Stimulated activated CD4-positive, alpha-beta T cell treated with anti-CD3 and anti-CD28 coated beads, Interleukin-2, amount 100 ng/mL, for 24 hours (primary cell): Measurements from ENCODE around the gene PARD3.
"Not testable (repeated sequence)": the region's sequence is repeated elsewhere in the genome, so short reads cannot be mapped to it uniquely, and the experiment has no call there.

Source experiments
- DNase-seq, 2 donors: peaks; one replicate each; pipeline ENCODE4 v3.0.0-alpha.2; 2020

The PARD3 gene

DNA sequence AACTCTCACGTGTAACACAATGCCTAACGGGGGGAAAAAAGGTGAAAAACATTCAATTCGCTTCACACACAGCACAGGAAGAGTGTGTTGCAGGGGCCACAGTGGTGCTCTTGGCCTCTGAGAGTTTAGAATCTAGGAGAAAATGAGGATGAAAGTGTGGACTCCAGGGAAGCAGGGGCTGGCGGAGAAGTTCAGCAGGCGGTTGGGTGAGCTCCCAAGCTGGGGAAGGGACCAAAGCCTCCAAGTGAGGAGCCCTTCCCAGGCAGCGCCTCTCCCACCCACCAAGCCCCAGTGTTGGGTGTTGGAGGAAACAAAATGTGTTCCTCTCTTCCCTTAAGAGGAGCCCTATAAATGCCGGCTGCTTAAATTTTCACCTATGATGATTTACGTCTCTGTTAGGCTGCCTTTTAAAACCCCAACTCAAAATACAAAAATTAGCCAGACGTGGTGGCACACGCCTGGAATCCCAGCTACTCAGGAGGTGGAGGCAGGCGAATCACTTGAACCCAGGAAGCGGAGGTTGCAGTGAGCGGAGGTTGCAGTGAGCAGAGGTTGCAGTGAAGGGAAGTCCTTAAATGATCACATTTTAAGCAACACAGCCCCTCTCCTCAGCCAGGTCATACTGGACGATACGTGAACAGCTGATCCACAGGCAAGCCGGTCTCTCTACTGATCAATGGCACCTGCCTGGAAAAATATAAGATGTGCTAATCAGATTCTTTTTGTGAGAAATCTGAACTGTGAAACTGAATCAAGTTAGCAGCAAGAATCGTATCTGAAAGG lies 735.2 kb downstream of the PARD3 start:
- no peak for DNase-seq

- no peak for DNase-seq
These were observed 736.2 kb downstream of the PARD3 start for GRCh38 chr10:34078745-34079470.

GRCh38 chr10:34078017-34078744 lies 736.9 kb downstream of the PARD3 start:
- no peak for DNase-seq

- no peak for DNase-seq
These were observed 738.7 kb downstream of the PARD3 start for GRCh38 chr10:34076443-34076842.

DNA sequence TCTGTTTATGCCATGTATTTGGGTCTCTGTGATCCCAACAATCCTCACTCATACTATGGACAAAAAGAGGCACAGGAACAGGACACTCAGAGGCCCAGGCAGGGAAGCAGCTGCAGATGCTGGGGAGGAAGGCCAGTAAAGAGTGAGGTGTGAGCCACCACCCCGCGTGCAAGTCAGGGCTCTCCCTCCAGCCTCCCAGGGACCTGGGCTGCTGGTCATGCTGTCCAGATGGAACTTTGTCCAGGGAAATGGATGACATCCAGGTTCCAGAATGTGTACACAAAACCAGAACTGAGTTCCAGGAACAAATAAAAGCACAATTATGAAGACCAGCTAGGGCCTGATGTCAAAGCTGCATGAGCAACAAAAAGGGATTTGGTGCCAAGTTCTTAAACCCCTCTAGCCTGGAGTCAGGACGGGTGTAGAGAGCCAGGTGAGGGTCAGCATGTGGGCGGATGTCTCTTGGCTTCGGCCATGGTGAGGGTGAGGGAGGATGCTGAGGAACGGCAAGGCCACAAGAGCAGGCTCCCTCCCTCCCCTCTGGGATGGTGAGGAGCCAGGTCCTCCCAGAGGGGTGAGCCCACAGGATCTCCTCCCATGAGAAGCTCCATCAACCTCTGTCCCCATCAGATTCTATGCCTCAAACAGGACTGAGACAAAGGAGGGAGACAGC lies 739.7 kb downstream of the PARD3 start:
- DNase-seq, result no peak

DNA sequence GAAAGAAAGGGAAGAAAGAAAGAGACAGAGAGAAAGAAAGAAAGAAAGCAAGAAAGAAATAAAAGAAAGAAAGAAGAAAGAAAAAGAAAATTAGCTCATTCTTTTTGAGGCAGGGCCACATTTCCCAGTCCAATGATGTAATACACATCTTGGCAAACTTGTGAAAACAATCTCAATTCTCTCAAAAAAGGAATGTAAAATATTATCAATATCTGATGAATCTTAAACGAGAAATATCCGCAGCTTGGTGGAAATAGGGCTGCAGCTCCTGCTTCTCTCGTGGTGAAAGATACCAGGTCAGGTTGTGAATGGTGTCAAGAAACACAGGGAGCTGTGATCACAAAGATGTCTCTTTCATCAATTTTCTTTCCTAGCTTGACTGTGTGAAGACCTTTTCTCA lies 741.0 kb downstream of the PARD3 start:
- DNase-seq, result no peak

DNA sequence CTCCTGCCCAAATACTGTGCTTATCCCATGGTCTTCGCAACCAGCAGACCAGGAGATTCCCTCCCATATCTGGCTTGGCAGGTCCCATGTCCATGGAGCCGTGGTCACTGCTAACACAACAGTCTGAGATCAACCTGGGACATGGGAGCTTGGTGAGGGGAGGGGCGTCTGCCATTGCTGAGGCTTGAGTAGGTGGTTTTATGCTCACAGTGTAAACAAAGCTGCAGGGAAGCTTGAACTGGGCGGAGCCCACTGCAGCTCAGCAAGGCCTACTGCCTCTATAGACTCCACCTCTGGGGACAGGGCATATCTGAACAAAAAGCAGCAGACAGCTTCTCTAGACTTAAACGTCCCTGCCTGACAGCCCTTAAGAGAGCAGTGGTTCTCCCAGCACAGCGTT lies 747.4 kb downstream of the PARD3 start:
- not testable (repeated sequence) for DNase-seq

- no peak for DNase-seq
These were observed 751.5 kb downstream of the PARD3 start for GRCh38 chr10:34063592-34063991.

DNA sequence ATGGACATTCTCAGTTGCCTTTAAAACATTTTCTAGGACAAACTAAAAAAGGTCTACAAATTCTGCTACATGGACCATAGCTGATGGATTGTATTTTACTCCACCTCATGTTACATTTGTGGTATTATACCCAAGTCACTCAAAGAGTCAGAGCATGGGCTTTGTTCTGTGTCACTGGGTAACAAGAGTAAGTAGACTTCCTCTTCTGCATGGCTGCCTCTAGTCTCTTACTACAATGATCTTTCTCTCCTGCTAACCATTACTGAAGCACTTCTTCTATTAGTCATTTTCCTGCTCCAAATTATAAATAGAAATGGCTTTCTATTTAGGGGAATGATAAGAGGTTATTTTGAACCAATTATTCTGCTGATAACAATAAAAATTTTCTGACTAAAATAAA lies 753.3 kb downstream of the PARD3 start:
- DNase-seq, result no peak
